ENCODE measurements around the gene FIGN. TPM values are rescaled to one million over a fixed set of nuclear protein-coding genes. Genes with fewer than 3 reads are reported as not detected.

FIGN gene
- total and polyA plus RNA-seq, 2 of the 4 experiments (the other 2 are of a cell fraction): 0.77 to 0.90 TPM

- no peak for DNase-seq
- Histone ChIP-seq H3K9me3 (ENCODE audit: control insufficient read depth, insufficient read depth, low read length) (no peaks in the 10 kb centered on the region), H4K8ac (ENCODE audit: low read depth in 2 of 2, low read length in 2 of 2) (no peak overlapping the region), H4K91ac (ENCODE audit: insufficient read depth, low read depth, low read length) (no peak overlapping the region), H3K9me1 (ENCODE audit: insufficient read depth, low read length) (no peaks in the 10 kb centered on the region), H3K27ac (ENCODE audit: insufficient read depth, low read length) (no peak overlapping the region), H2AK9ac (replicated peaks; ENCODE audit: low read depth, low read length, poor library complexity) (no peak overlapping the region), H2BK15ac (ENCODE audit: low read depth, low read length) (no peak overlapping the region), H3K23ac (ENCODE audit: low read depth, low read length) (no peak overlapping the region), H3K79me1 (ENCODE audit: low read depth in 1 of 2, low read length in 2 of 2) (no peaks in the 10 kb centered on the region), H2AK5ac (ENCODE audit: low read depth, low read length) (no peak overlapping the region), H3K27me3 (ENCODE audit: control insufficient read depth, insufficient read depth, low read length) (no peaks in the 10 kb centered on the region), H2AFZ (replicated peaks; ENCODE audit: low read length, poor library complexity) (no peak overlapping the region), H4K20me1 (ENCODE audit: insufficient read depth, low read length) (no peaks in the 10 kb centered on the region), H3K4ac (ENCODE audit: low read depth, low read length) (no peak overlapping the region), H3K36me3 (ENCODE audit: control insufficient read depth, insufficient read depth, low read length) (no peaks in the 10 kb centered on the region), H3K4me2 (ENCODE audit: low read depth, low read length) (no peak overlapping the region), H3K14ac (replicated peaks; ENCODE audit: low read depth, low read length) (no peak overlapping the region), H3K56ac (ENCODE audit: extremely low read depth, insufficient read depth, low read length) (no peak overlapping the region), H3K4me1 (ENCODE audit: control insufficient read depth, insufficient read depth, low read length) (no peaks in the 10 kb centered on the region), H2BK120ac (ENCODE audit: low read depth, low read length) (no peak overlapping the region), H4K5ac (ENCODE audit: low read depth, low read length) (no peak overlapping the region), H2BK20ac (ENCODE audit: low read depth, low read length) (no peak overlapping the region), H3K4me3 (ENCODE audit: insufficient read depth, low read depth, low read length) (no peak overlapping the region), H3K9ac (ENCODE audit: low read depth, low read length) (no peak overlapping the region), H3K18ac (ENCODE audit: low read depth, low read length) (no peak overlapping the region), H2BK5ac (ENCODE audit: low read depth, low read length, poor library complexity, severe bottlenecking) (no peak overlapping the region)
- no TSS peak for BruUV-seq (replicated peaks)
- intact Hi-C loops (cut with micrococcal nuclease): no loop called here
- dilution Hi-C loops (cut with HindIII; ENCODE audit: low sequenced_read_pairs, unreplicated experiment): no loop called here
- CTCF ChIA-PET: interaction anchor here (1.1 kb wide), 1 partner anchor 16 kb away, joined by 3 read pairs; no protein-coding TSS in a partner anchor
- in situ Hi-C loops (cut with MboI; ENCODE audit: low sequenced_read_pairs): no loop called here
- TF ChIP-seq USF2 (IDR thresholded peaks at IDR 0.05; ENCODE audit: low read depth, low read length): no peak
- TF ChIP-seq NFE2L2 (IDR thresholded peaks at IDR 0.05; ENCODE audit: low read depth, low read length): no peak
- TF ChIP-seq POLR2A (IDR thresholded peaks at IDR 0.05; ENCODE audit: low read depth, low read length): no peak
- TF ChIP-seq RCOR1 (IDR thresholded peaks at IDR 0.05; ENCODE audit: insufficient replicate concordance, low read length): no peak
- TF ChIP-seq, protein P1, sequence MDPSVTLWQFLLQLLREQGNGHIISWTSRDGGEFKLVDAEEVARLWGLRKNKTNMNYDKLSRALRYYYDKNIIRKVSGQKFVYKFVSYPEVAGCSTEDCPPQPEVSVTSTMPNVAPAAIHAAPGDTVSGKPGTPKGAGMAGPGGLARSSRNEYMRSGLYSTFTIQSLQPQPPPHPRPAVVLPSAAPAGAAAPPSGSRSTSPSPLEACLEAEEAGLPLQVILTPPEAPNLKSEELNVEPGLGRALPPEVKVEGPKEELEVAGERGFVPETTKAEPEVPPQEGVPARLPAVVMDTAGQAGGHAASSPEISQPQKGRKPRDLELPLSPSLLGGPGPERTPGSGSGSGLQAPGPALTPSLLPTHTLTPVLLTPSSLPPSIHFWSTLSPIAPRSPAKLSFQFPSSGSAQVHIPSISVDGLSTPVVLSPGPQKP (IDR thresholded peaks at IDR 0.05; ENCODE audit: borderline replicate concordance, low read depth, low read length): no peak
- no peak for TF ChIP-seq RFX5 (IDR thresholded peaks at IDR 0.05; ENCODE audit: low read depth, low read length)
- TF ChIP-seq RAD21 (IDR thresholded peaks at IDR 0.05; ENCODE audit: low read length): no peak
- no peak for TF ChIP-seq CEBPB (IDR thresholded peaks at IDR 0.05; ENCODE audit: low read depth, low read length)
- TF ChIP-seq SMC3 (IDR thresholded peaks at IDR 0.05; ENCODE audit: low read depth, low read length): no peak
- TF ChIP-seq MAZ (IDR thresholded peaks at IDR 0.05; ENCODE audit: borderline replicate concordance, low read depth, low read length): no peak
- TF ChIP-seq MAFK (IDR thresholded peaks at IDR 0.05; ENCODE audit: low read depth, low read length): no peak
- TF ChIP-seq MXI1 (IDR thresholded peaks at IDR 0.05; ENCODE audit: borderline replicate concordance, low read depth, low read length): no peak
- WGBS, 2 experiments (ENCODE audit: extremely low coverage in 2 of 2, insufficient read length in 1 of 2): no CpG with 5 or more reads among the region's 5 CpGs
- ATAC-seq (ENCODE audit: low read depth): no peak
- POLR2A ChIA-PET (ENCODE audit: unreplicated experiment): interaction anchor here (0.6 kb wide), 1 partner anchor 758 kb away, joined by 4 read pairs; no protein-coding TSS in a partner anchor
These were observed 105.0 kb downstream of the FIGN start for GRCh38 chr2:163630836-163631235.

Data from IMR-90 (cell line).